ENCODE results near the gene SLC38A3.
"Not testable (repeated sequence)": the region's sequence is repeated elsewhere in the genome, so short reads cannot be mapped to it uniquely, and the experiment has no call there.

The SLC38A3 gene

GRCh38 chr3:50231581-50231980 lies 26.5 kb downstream of the SLC38A3 start:
- no peak for DNase-seq (ENCODE audit: low spot score)

DNA sequence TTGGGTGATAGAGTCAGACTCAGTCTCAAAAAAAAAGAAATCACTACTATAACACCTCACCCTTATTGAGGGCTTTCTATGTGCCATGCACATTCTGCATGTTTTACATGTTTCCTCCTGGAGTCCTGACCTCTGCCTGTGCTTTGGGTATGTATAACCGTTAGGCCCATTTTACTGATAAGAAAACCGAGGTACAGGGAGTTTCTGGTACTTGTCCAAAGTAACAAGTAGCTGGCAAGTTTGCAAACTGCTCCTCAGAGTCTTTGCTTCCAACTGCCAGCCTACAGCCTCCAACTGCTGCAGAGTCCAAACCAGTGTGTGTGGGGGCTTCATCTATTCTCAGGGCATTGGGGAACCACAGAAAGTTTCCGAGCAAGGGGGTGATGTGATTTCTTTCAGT lies 27.2 kb downstream of the SLC38A3 start:
- no peak for DNase-seq (ENCODE audit: low spot score)

DNA sequence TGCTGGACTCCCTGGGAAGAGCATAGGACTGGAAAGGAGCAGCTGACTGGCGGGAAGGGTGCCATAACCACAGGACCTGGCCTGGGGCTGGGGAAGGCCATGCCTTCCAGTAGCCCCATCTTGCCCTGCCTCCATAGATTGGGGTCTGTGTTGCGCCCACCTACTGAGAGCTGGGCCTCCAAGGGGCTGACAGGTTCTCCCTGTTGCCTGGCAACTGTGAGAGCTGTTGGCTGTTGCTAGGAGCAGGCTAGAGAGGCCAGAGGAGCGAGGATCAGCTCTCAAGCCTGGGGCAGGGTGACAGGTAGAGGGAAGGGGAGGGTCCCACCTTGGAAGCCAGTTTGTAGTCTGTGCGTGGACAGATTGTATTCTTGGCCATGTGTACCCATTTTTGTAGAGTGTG lies 28.1 kb downstream of the SLC38A3 start:
- DNase-seq (ENCODE audit: low spot score) = no peak

DNA sequence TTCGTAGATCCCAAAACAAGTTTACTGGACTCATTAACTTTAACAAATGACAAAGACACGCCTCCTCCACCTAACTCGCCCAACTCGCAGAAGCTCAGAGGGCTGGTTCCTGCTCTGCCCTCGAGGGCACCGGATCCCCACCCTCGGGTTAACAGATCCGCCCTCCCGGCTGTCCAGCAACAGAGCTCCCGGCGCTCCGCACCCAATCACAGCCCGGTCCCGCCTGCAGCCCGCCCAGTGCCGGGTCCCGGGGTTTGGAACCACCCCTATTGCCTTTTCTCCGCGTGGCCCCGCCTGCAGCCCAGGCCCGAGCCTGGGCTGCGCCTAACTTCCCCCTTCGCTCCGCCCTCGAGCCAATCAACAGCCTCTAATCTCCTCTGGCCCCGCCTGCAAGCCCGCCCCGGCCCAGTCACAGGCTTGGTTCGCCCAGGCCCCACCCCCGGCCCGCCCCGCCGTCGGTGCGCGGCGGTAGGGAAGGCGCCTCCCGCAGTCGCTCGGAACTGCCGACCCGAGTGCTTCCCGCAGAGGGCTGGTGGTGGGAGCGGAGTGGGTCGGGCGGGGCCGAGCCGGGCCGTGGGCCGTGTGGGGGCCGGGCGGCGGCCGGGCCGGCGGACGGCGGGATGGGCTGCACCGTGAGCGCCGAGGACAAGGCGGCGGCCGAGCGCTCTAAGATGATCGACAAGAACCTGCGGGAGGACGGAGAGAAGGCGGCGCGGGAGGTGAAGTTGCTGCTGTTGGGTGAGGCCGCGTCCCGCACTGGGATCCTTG lies 30.8 kb downstream of the SLC38A3 start, which contains the start of gene GNAI2:
TSS of gene GNAI2 (plus strand) at position 489 of the 768 bp plus-strand sequence. CDS start at position 621, 132 bp downstream.
- DNase-seq (ENCODE audit: low spot score) = peak; percentile 96

DNA sequence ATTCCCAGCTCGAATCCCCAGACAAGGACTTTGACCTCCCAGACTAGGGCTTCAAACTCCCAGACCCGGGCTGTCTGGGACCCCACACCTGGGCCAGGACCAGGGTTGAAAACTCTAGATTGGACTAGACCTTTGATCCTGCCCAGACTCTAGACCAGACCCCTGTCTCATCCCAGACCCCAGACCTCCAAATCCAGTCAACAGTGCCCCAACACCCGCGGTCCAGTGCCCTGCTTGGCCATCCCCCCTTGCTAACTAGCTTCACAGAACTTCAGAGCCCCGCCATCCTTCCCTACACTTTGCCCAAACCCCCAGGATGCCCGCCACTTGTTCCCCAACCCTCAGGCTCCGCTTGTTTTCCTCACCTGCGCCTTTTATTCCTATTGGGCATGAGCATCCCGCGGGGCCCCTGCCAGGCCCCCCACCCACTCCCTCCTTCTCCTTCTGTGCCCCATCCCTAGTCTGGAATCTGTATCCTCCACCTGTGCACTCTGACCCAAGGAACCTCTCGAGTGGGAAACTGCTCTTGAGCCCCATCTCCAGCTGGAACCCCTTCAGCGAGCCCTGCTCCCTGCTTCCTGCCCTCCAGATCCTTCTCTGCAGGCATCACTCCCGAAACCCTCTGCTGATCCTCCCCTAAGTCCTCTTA lies 31.5 kb downstream of the SLC38A3 start:
- no peak for DNase-seq (ENCODE audit: low spot score)

DNA sequence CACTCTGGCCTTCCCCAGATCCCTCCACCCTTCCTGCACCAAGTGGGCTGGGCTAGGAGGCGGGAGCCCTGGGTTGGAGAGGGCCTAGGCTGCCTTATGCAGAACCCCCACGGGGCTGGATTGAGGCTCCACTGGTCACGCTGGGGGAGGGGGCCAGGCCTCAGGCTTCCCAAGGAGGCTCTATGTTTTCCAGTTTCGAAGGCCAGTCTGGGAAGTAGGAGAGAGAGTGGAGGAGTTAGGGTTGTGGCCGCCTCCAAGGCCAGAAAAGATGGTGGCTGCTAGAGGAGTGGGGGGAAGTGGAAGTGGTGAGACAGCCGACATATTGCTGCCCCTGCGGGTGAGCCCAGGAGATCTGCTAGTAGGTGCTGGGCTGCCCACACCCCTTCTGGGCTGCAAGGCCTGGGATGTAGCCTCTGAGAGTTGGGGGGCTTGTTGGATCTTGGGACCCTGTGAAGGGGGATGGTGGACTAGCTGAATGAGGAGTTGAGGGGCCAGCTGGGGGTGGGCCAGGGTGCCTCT lies 32.1 kb downstream of the SLC38A3 start:
- DNase-seq (ENCODE audit: low spot score) = no peak

DNA sequence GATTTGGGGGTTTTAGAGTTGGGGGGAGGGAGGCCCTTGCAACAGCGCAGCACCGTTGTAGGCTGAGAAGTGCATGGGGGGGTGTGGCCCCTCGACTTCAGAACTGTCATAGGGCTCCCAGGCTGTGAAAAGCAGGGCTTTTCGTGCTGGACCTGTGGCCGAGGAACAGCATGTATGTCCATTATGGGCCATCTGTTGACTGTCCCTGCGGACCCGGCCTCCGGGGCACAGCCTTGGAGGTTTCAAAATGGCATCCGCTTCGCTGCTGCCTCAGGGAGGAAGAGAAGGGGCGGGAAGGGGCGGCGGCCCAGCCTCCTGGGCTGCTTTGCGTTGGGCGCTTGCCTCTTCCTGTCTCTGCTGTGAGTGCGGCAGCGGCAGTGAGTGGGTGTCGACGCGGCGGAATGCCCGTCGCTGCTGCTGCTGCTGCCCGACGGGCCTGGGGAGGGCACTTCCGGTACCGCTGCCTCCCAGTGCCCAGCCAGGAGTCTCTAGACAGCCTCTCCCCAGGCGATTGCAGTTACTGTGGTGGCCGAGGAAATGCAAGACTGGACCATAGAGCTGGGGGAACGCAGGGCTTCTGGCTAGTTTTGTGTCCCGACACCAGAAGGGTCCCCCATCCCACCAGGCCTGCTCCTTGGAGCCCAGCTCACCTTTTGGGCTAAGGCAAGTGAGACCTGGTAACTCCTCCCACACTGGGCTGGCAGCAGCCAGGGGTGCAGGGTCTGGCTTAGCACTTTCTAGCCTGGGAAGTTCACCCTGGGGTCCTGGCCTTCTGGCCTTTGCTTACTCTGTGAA lies 32.9 kb downstream of the SLC38A3 start:
- DNase-seq (ENCODE audit: low spot score) = peak; percentile 61

DNA sequence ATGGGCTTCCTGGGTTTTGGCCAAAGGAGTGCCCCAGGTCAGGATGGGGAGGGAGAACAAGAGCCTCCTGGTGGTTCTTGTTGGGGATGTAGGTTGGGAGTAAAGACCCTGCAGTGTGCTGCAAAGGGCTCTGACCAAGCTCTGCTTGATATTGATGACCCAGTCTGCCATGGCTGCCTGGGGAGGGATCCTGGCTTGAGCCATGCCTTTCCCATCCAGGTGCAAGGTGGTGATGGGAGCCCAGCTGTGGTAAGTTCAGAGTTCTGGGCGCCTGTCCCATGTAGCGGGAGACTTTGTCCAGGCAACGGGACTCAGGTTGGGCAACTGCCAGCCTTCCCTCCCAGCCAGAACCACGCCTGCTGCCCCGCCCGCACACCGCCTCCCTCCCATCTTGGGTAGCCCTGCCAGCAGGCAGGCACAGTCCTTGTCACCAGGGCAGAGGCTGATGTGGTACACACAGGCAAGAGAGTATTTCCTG lies 33.5 kb downstream of the SLC38A3 start:
- DNase-seq (ENCODE audit: low spot score) = no peak

- DNase-seq (ENCODE audit: low spot score) = no peak
Measured at GRCh38 chr3:50239649-50240048, 34.6 kb downstream of the SLC38A3 start.

GRCh38 chr3:50241163-50241562 lies 36.1 kb downstream of the SLC38A3 start:
- DNase-seq (ENCODE audit: low spot score) = peak; percentile 69

DNA sequence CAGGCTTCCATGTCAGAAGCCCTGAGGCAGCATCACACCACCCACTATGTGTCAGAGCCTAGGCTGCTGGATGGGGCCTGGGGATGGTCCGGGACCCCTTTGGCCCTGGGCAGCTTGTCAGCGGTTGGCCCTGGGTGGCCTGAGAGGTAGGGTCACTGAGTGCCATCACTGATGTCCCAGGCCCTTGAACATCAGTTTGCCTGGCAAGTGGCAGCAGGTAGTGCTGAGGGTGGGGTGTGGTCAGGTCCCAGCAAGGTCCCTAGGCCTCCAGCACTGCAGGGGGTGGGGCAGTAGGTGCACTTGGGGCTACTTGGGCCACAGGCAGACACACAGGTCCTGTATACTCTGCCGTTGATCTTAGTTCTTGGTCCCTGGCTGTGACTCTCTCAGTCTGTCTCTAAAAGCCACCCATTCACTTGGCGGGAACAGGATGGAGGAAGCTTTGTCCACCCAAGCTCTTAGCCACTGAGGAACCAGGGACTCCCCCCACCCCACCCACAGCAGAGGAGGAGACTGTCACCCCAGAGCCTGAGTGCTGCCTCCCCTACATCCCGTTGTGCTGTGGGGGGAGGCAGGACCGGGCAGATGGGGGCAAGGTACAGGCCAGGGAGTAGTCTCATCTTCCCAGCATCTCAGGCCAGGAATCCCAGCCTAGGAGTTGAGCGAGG lies 36.8 kb downstream of the SLC38A3 start:
- no peak for DNase-seq (ENCODE audit: low spot score)

GRCh38 chr3:50242381-50242770 lies 37.3 kb downstream of the SLC38A3 start:
- DNase-seq (ENCODE audit: low spot score) = no peak

DNA sequence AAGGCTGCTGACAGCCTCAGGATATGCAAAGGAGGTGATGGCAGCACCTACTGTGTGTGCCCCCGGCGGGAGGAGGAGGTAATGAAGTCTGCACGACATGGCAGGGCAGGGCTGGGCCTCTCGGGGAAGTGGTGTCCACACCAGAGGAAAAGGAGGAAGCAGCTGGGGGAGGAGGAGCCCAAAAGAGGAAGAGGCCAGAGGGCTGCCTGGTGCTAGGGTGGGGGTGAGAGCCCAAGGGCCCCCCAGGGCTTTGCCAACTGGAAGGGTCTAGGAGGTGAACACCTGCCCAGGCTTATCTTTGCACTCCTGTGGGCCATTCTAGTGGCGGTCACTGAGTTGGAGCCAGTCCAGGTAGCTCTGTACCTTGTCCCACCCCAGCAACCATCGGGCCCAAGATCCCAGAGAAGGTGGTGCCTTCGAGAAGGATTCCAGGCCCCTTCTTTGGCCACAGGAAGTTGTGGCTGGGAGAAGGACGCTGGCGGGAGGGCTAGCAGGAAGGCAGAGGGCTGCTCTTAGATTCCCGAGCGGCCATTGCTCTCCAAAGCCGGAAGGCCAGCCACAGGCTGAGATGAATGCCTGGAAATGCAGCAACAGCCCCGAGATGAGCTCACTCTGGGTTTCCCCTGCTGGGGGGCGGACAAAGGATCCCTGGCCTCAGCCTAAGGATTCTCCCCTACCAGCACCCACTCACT lies 37.9 kb downstream of the SLC38A3 start:
- no peak for DNase-seq (ENCODE audit: low spot score)

- no peak for DNase-seq (ENCODE audit: low spot score)
Measured at GRCh38 chr3:50243543-50243895, 38.4 kb downstream of the SLC38A3 start.

- not testable (repeated sequence) for DNase-seq (ENCODE audit: low spot score)
Measured at GRCh38 chr3:50244813-50245212, 39.7 kb downstream of the SLC38A3 start.

- no peak for DNase-seq (ENCODE audit: low spot score)
Measured at GRCh38 chr3:50245251-50245745, 40.2 kb downstream of the SLC38A3 start.

DNA sequence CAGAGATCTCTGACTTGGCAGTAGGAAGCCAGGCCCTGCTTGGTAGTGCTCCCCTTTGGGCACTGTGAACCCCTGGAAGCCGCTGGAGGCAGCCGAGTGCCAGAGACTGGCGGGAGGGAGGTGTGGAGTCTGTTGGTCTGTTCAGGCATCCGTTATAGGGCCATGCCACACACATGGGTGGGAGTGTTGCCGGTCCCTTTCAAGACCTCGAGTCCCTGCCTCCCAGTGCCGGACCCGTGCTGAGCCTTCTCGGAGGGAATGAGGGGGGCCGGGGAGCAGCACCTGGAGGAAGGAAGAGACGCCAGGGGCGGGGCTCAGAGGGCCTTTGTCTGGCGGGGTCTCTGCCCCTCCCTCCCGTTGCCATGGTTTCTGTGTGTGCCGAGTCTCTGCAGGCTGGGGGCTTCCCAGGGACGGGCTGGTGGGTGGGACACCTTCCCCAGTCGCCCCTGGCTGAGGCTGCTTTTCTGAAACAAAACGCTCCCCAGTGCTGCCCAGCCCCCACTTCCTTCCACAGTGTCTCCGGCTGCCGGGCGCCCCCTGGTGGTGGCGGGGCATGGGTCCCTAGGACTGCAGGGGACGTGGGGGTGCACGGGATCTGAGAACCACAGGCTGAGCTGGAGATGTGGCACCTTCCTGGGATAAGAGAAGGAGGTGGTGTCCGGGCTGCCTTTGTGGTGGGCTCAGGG lies 40.9 kb downstream of the SLC38A3 start:
- DNase-seq (ENCODE audit: low spot score) = peak; percentile 87

DNA sequence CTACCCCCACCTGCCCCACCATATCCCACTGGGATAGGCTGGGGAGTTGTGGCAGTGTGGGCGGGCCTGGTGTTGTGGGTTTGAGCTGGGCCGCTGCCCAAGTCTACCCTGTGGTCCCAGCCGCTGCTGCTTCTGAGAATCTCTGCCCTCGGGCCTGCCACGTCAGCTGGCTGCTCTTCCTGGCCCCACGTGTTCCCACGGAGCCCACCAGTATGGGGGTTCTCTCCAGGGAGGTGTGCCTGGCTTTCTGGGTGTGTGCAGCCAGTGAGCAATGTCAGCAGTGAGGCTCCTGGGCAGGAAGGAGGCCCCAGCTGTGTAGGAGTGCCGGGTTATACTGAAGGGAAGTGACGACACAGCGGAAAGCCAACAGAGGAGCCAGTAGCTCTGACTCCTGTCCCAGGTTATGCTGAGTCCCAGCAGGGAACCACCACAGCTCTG lies 41.5 kb downstream of the SLC38A3 start:
- DNase-seq (ENCODE audit: low spot score) = peak; percentile 39

DNA sequence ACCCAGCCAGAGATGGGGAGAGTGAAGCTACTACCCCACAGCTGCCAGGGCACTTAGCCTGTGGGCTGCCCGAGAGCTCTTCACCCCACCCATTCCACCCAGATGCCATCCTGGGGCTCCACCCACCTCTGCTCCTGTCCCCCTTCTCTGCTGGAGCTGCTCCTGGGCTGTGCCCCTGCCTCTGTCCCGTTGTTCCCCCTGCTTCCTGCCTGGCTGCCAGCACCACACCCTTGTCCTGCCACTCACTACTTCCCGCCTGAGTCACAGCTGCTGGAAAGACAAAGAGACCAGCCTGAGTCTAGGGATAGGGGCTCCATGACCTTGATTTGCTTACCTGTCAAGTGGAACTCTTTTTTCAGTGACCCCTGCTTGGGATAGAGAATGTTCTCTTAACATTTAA lies 43.3 kb downstream of the SLC38A3 start:
- no peak for DNase-seq (ENCODE audit: low spot score)

DNA sequence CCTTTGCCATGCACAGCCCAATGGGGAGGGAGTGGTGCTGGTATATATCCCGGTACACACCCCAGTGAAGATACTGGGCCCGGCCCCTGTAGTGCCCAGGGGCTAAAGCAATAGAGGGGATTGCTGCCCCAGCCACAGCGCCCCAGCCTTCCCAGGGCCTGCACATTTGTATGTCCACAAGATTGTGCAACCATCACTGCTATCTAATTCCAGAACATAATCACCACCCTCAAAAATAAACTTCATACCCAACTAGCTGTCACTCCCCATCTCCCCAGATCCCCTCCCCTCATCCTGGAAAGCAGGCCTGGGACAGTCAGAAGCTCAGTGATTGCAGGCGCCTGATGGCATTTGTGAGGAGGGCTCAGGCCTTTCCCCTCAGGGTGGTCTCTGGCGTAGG lies 44.4 kb downstream of the SLC38A3 start:
- no peak for DNase-seq (ENCODE audit: low spot score)

Data from iPS-NIHi11 (cell line).